22Rv1 (cell line): Measurements from ENCODE around the gene ABCC10.
"Not testable (repeated sequence)": the region's sequence is repeated elsewhere in the genome, so short reads cannot be mapped to it uniquely, and the experiment has no call there.

Experiments used
- H3K27ac ChIP-seq: fragments of 450-650 bp; 2 replicates; pipeline ENCODE4 v1.5.1; 2017
- ZFX ChIP-seq: fragments of 450-650 bp; IDR thresholded peaks from 2 replicates; pipeline ENCODE4 v1.6.1; 2017; ENCODE audit warnings: antibody characterized with exemption, borderline replicate concordance
- TF ChIP-seq, protein P1 (sequence below): fragments of 450-650 bp; IDR thresholded peaks from 2 replicates; pipeline ENCODE4 v1.5.1; 2017; ENCODE audit warnings: mild to moderate bottlenecking

Gene ABCC10

GRCh38 chr6:43464337-43464736 lies 37.0 kb downstream of the ABCC10 start:
- TF ChIP-seq ZFX: no peak
- TF ChIP-seq, protein P1, sequence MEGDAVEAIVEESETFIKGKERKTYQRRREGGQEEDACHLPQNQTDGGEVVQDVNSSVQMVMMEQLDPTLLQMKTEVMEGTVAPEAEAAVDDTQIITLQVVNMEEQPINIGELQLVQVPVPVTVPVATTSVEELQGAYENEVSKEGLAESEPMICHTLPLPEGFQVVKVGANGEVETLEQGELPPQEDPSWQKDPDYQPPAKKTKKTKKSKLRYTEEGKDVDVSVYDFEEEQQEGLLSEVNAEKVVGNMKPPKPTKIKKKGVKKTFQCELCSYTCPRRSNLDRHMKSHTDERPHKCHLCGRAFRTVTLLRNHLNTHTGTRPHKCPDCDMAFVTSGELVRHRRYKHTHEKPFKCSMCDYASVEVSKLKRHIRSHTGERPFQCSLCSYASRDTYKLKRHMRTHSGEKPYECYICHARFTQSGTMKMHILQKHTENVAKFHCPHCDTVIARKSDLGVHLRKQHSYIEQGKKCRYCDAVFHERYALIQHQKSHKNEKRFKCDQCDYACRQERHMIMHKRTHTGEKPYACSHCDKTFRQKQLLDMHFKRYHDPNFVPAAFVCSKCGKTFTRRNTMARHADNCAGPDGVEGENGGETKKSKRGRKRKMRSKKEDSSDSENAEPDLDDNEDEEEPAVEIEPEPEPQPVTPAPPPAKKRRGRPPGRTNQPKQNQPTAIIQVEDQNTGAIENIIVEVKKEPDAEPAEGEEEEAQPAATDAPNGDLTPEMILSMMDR: no peak
- no peak overlapping the region for H3K27ac ChIP-seq

DNA sequence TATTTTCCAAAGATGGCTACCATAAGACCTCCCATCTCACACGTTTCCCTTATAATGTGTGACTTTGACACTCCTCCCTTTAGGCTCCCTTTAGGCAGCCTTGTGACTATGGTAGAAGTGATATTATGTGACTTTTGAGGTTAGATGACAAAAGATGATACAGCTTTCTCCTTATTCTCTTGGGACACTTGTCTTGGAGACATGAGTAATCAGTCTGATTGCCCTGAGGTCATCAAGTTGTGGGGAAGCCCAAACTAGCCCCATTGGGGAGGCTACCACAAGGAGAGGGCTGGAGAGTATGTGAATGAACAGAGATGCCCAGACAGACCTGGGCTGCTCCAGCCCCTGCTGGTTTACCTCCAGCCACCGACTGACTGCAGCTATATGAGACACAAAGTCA lies 38.6 kb downstream of the ABCC10 start:
- no peak overlapping the region for H3K27ac ChIP-seq
- no peak for TF ChIP-seq ZFX
- TF ChIP-seq, protein P1: no peak

- H3K27ac ChIP-seq: not testable (repeated sequence)
Observed at GRCh38 chr6:43467265-43467664, 39.9 kb downstream of the ABCC10 start.

DNA sequence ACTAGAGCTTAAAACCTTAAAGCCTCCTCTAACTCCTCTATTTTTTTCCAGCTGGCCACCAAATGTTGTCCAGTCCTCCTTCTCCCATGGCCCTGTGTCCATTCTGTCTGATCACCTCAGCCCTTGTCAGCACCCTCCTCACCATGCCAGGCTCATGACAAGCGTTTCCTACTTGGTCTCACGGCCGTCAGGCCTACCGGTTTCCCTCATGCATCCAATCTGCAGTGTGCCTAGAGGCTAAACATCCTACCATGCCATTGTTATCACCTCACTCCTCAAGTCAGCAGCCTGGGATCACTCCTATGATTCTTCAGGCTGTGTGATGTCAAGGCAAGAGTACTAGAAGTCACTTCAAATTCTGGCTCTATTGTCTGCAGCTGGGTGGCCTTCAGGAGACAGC lies 40.4 kb downstream of the ABCC10 start:
- H3K27ac ChIP-seq: no peak overlapping the region
- TF ChIP-seq, protein P1: no peak
- TF ChIP-seq ZFX: no peak

- TF ChIP-seq, protein P1: no peak
- TF ChIP-seq ZFX: no peak
- no peak overlapping the region for H3K27ac ChIP-seq
Observed at GRCh38 chr6:43468240-43468639, 40.9 kb downstream of the ABCC10 start.

- H3K27ac ChIP-seq: no peak overlapping the region
- TF ChIP-seq ZFX: no peak
- TF ChIP-seq, protein P1: no peak
Observed at GRCh38 chr6:43468748-43469681, 41.7 kb downstream of the ABCC10 start.

DNA sequence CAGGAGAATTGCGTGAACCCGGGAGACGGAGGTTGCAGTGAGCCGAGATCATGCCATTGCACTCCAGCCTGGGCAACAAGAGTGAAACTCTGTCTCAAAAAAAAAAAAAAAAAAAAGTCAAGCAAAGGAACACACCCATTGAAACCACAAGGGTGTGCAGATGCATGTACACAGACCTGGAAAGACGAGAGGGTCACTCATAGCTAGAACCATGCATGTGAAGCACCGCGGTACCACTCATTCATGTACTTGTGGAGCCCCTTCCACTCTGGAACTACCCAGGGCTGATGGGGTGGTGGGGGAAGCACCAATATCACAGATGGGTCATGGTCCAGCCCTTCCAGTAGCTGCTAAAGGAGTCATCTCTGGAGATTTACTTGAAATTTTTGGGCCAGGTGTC lies 42.6 kb downstream of the ABCC10 start:
- H3K27ac ChIP-seq: no peak overlapping the region
- TF ChIP-seq, protein P1: no peak
- no peak for TF ChIP-seq ZFX

GRCh38 chr6:43471399-43471798 lies 44.1 kb downstream of the ABCC10 start:
- no peak overlapping the region for H3K27ac ChIP-seq
- TF ChIP-seq, protein P1: no peak
- no peak for TF ChIP-seq ZFX
